Body of pancreas (tissue), 4 donors: ENCODE measurements around the gene SUPT5H. TPM values are rescaled to one million over a fixed set of nuclear protein-coding genes. Genes with fewer than 3 reads are reported as not detected.

Experiments used
- ATAC-seq: fragments of 150-250 bp; one replicate; pipeline ENCODE4 v1.9.1; 2016
- DNase-seq, 4 donors: peaks; one replicate each; pipeline ENCODE4 v3.0.0-alpha.2; 2019
- H3K27ac ChIP-seq, 4 donors: fragments of 200-600 bp; sonication (generic); 1 replicate in 3 of 4; 2 replicates in 1 of 4; pipeline versions ENCODE4 v1.5.1 to v1.6.1; 2016 to 2019; ENCODE audit warnings: mild to moderate bottlenecking in 1 of 4, mixed read lengths in 1 of 4, moderate library complexity in 1 of 4
- H3K27me3 ChIP-seq, 2 donors: fragments of 200-600 bp; sonication (generic); one replicate each; pipeline ENCODE4 v1.6.0; 2016; ENCODE audit warnings: mild to moderate bottlenecking in 1 of 2
- H3K36me3 ChIP-seq, 2 donors: fragments of 200-600 bp; sonication (generic); replicated peaks in 1 of 2; 2 replicates each; pipeline ENCODE4 v1.5.1; 2016; ENCODE audit warnings: low read depth in 2 of 2; ENCODE audit not compliant: insufficient read depth in 1 of 2
- H3K4me1 ChIP-seq: fragments of 200-600 bp; sonication (generic); one replicate; pipeline ENCODE4 v1.6.0; 2016
- H3K4me3 ChIP-seq, 2 donors: fragments of 200-600 bp; sonication (generic); 1 replicate in 1 of 2; 2 replicates in 1 of 2; pipeline ENCODE4 v1.5.1; 2016 to 2019
- H3K9me3 ChIP-seq, 3 donors: fragments of 200-600 bp; sonication (generic); 1 replicate in 2 of 3; 2 replicates in 1 of 3; pipeline ENCODE4 v1.5.1; 2016
- POLR2A ChIP-seq, 3 donors: fragments of 450-650 bp; IDR thresholded peaks; one replicate each; pipeline ENCODE4 v1.6.1; 2016; ENCODE audit warnings: antibody characterized with exemption in 3 of 3, mild to moderate bottlenecking in 2 of 3
- WGBS, 2 donors: methylation state at CpG; one replicate each; pipeline ENCODE4 v1.1.5; 2017; 5-methylcytosine and 5-hydroxymethylcytosine counted together
- intact Hi-C: fragments of 100-400 bp; cut with DNase I; formaldehyde crosslinking; loops from one replicate; pipeline ENCODE4 v1.15.1; 2023
- total RNA-seq, 2 donors: library from RNA; depleted of rRNA; stranded (reverse); fragments of >200 nt; gene quantifications; one replicate each; pipeline ENCODE4 v1.1.0, GENCODE V29; 2016
- TF ChIP-seq, protein P1 (sequence below), 7 experiments: fragments of 450-650 bp in 4 of 7; fragments of 200-600 bp in 3 of 7; sonication (generic) in 3 of 7; IDR thresholded peaks; one replicate each; pipeline ENCODE4 v1.5.1; 2016 to 2019; ENCODE audit warnings: antibody characterized with exemption in 7 of 7

SUPT5H gene
- total RNA-seq, 2 donors from 2014 or later = 82.0 to 90.3 TPM

DNA sequence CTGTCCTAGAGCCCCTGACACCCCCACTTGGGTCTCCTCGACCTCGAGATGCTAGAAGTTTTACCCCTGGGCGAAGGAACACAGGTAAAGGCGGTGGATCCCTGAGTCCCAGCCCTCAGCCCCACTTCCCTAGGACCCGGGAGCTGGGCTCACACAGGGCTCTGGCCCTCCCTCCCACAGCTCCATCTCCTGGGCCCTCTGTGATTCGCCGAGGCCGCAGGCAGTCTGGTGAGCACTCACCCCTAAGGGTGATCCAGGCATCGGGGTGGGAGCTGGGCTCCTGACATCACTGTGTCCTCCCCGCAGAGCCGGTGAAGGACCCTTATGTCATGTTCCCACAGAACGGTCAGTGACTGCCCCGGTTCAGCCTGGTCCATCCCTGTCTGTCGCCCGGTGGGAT lies 24.6 kb upstream of the SUPT5H start:
- intact Hi-C loops = no loop called here
- DNase-seq (no peak), ATAC-seq (no peak)
- no peaks in the 10 kb centered on the region for H3K9me3 ChIP-seq
- WGBS, 2 donors = 83 to 90% methylated on average over 12 to 14 of the region's 15 CpGs
- H3K27ac ChIP-seq = no peak overlapping the region
- H3K4me1 ChIP-seq = no peaks in the 10 kb centered on the region
- H3K4me3 ChIP-seq = no peak overlapping the region
- H3K36me3 ChIP-seq = no peaks in the 10 kb centered on the region
- H3K27me3 ChIP-seq = no peaks in the 10 kb centered on the region
- TF ChIP-seq, protein P1, sequence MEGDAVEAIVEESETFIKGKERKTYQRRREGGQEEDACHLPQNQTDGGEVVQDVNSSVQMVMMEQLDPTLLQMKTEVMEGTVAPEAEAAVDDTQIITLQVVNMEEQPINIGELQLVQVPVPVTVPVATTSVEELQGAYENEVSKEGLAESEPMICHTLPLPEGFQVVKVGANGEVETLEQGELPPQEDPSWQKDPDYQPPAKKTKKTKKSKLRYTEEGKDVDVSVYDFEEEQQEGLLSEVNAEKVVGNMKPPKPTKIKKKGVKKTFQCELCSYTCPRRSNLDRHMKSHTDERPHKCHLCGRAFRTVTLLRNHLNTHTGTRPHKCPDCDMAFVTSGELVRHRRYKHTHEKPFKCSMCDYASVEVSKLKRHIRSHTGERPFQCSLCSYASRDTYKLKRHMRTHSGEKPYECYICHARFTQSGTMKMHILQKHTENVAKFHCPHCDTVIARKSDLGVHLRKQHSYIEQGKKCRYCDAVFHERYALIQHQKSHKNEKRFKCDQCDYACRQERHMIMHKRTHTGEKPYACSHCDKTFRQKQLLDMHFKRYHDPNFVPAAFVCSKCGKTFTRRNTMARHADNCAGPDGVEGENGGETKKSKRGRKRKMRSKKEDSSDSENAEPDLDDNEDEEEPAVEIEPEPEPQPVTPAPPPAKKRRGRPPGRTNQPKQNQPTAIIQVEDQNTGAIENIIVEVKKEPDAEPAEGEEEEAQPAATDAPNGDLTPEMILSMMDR (IDR thresholded peaks at IDR 0.05) = no peak
- TF ChIP-seq POLR2A (IDR thresholded peaks at IDR 0.05) = no peak

DNA sequence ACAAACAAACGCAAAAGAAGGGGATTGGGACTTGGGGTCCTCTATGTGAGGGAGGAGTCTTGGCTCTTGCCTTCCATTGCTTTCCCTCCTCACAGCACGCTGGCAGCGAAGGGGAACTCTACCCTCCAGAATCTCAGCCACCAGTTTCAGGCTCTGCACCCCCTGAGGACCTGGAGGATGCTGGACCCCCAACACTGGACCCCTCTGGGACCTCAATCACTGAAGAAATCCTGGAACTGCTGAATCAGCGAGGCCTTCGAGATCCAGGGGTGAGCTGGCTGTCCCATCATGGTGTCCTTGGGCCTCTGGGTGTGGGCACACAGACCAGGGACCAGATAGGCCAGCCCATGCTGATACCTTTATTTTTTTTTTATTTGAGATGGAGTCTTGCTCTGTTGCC lies 23.4 kb upstream of the SUPT5H start:
- H3K27me3 ChIP-seq = no peaks in the 10 kb centered on the region
- no peaks in the 10 kb centered on the region for H3K9me3 ChIP-seq
- TF ChIP-seq, protein P1 (IDR thresholded peaks at IDR 0.05) = no peak
- no peak for TF ChIP-seq POLR2A (IDR thresholded peaks at IDR 0.05)
- ATAC-seq = no peak
- H3K27ac ChIP-seq = no peak overlapping the region
- WGBS, 2 donors = 69 to 89% methylated on average over 4 of the region's 5 CpGs
- H3K4me3 ChIP-seq = no peak overlapping the region
- intact Hi-C loops = no loop called here
- DNase-seq = no peak
- no peaks in the 10 kb centered on the region for H3K36me3 ChIP-seq
- H3K4me1 ChIP-seq = no peaks in the 10 kb centered on the region

DNA sequence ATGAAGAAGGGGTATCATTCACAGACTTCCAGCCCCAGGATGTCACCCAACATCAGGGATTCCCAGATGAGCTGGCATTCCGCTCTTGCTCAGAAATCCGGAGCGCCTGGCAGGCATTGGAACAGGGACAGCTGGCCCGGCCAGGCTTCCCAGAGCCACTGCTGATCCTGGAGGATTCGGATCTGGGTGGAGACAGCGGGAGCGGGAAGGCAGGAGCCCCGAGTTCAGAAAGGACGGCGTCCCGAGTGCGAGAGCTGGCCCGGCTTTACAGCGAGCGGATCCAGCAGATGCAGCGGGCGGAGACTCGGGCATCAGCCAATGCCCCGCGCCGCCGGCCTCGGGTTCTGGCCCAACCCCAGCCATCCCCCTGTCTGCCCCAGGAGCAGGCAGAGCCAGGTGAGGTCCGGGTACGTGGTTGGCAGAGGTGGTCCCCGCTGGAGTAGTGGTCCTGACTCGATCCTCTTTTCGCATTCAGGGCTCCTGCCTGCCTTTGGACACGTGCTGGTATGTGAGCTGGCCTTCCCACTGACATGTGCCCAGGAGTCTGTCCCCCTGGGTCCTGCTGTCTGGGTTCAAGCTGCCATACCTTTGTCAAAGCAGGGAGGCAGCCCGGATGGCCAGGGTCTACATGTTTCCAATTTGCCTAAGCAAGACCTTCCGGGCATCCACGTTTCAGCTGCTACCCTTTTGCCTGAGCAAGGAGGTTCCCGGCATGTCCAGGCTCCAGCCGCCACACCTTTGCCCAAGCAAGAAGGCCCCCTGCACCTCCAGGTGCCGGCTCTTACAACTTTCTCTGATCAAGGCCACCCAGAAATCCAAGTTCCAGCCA lies 21.9 kb upstream of the SUPT5H start:
- Histone ChIP-seq H3K4me3 (no peak overlapping the region), H3K27me3 (no peaks in the 10 kb centered on the region), H3K36me3 (no peaks in the 10 kb centered on the region), H3K4me1 (peaks cover 5% of the 10 kb centered on the region), H3K27ac (no peak overlapping the region), H3K9me3 (no peaks in the 10 kb centered on the region)
- 82 to 84% methylated on average over 20 to 35 of the region's 35 CpGs for WGBS, 2 donors
- DNase-seq = no peak
- no peak for ATAC-seq
- TF ChIP-seq POLR2A (IDR thresholded peaks at IDR 0.05) = no peak
- TF ChIP-seq, protein P1 (IDR thresholded peaks at IDR 0.05) = no peak
- intact Hi-C loops = no loop called here

DNA sequence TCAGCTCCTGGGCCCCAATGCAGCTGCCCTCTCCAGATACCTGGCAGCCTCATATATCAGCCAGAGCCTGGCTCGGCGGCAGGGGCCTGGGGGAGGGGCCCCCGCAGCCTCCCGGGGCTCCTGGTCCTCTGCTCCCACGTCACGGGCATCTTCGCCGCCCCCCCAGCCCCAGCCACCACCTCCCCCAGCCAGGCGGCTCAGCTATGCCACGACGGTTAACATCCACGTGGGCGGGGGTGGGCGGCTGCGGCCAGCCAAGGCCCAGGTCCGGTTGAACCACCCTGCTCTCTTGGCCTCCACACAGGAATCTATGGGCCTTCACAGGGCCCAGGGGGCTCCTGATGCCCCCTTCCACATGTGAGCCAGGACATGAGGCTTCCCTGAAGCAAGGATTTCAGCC lies 20.4 kb upstream of the SUPT5H start:
- Histone ChIP-seq H3K27ac (no peak overlapping the region), H3K4me1 (peaks cover 12% of the 10 kb centered on the region), H3K4me3 (no peak overlapping the region), H3K27me3 (no peaks in the 10 kb centered on the region), H3K9me3 (no peaks in the 10 kb centered on the region), H3K36me3 (no peaks in the 10 kb centered on the region)
- DNase-seq = no peak
- ATAC-seq = no peak
- WGBS, 2 donors = 75 to 77% methylated on average over 4 to 11 of the region's 16 CpGs
- intact Hi-C loops = no loop called here
- TF ChIP-seq POLR2A (IDR thresholded peaks at IDR 0.05) = no peak
- TF ChIP-seq, protein P1 (IDR thresholded peaks at IDR 0.05) = no peak

DNA sequence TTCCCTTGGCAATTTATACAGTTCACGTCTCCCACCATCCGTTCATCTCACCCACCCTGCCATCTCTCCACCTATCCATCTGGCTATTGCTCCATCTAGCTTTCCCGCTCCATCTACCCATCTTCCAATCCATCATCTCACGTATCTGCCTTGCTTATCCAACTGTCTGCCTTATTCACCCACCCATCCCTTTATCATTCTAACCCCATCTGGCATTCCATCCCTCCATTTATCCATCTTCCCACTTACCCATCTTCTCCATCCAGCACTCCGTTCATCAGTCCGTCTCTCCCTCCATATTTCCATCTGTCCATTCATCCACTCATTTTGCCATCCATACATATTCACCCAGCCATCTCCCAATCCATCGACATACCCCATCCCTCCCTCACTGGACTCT lies 19.6 kb upstream of the SUPT5H start:
- DNase-seq (no peak), ATAC-seq (no peak)
- no peaks in the 10 kb centered on the region for H3K9me3 ChIP-seq
- H3K4me3 ChIP-seq = no peak overlapping the region
- intact Hi-C loops = no loop called here
- peaks cover 12% of the 10 kb centered on the region for H3K4me1 ChIP-seq
- 81 to 87% methylated on average over 7 of the region's 7 CpGs for WGBS, 2 donors
- no peak overlapping the region for H3K27ac ChIP-seq
- no peaks in the 10 kb centered on the region for H3K27me3 ChIP-seq
- TF ChIP-seq, protein P1 (IDR thresholded peaks at IDR 0.05) = no peak
- TF ChIP-seq POLR2A (IDR thresholded peaks at IDR 0.05) = no peak
- no peaks in the 10 kb centered on the region for H3K36me3 ChIP-seq
